SK-MEL-5 (cell line): Measurements from ENCODE around the gene ZFP92. TPM values are rescaled to one million over a fixed set of nuclear protein-coding genes. Genes with fewer than 3 reads are reported as not detected.
"Not testable (repeated sequence)": the region's sequence is repeated elsewhere in the genome, so short reads cannot be mapped to it uniquely, and the experiment has no call there.

Source experiments
- DNase-seq: peaks from one replicate; pipeline ENCODE4 v3.0.0-alpha.2; 2016; ENCODE audit warnings: low read depth, low spot score
- in situ Hi-C: cut with HindIII; loops from 2 replicates; pipeline ENCODE4 v1.10.0; 2016; ENCODE audit warnings: low sequenced_read_pairs, high pct_unique_total_duplicates, low pct_unique_long_range_greater_than_20kb
- total RNA-seq: library from RNA; depleted of rRNA; stranded (reverse); fragments of >200 nt; shearing (Covaris generic); gene quantifications from 2 replicates; pipeline ENCODE4 v1.2.3, GENCODE V29; 2014

The ZFP92 gene
- total RNA-seq, 1 experiment from 2014 or later, result 0.53 TPM

GRCh38 chrX:153400146-153401132 is 10.8 kb upstream of the ZFP92 start:
- peak; percentile 53 for DNase-seq
- in situ Hi-C loops, result no loop called here

- in situ Hi-C loops, result no loop called here
These were observed 10.0 kb upstream of the ZFP92 start, which contains the start of gene PNMA6E for GRCh38 chrX:153401133-153401764. Gene PNMA6E, minus strand, starts transcription at chrX:153401350. Its CDS starts 2,501 bp downstream, at chrX:153398849.

GRCh38 chrX:153404333-153404732 is 6.9 kb upstream of the ZFP92 start:
- in situ Hi-C loops, DNase-seq: not testable (repeated sequence)

More at GRCh38 chrX:153401133-153401764, 10.0 kb upstream of the ZFP92 start, which contains the start of gene PNMA6E:
- no peak for DNase-seq

DNA sequence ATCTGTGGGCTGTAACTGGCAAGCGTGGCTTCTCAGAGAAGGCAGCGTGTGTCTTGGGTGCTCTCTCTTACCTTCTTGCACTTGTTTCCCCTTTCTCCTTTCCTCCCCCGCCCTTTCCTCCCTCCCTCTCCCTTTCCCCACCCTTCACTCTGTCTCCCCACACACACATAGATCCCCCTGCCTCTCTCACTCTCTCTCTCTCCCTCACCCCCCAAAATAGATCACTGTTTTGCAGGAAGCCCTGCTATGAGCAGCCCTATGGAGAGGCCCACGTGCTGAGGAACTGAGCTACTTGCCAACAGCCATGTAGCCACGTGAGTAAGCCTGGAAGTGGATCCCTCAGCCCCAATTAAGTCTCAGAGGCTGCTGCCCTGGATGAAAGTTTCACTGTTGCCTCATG is 5.8 kb upstream of the ZFP92 start:
- DNase-seq, result no peak
- in situ Hi-C loops, result no loop called here

- in situ Hi-C loops, result no loop called here
These were observed 5.3 kb upstream of the ZFP92 start for GRCh38 chrX:153406011-153406410.

GRCh38 chrX:153406903-153407302 is 4.4 kb upstream of the ZFP92 start:
- in situ Hi-C loops, result no loop called here
- DNase-seq, result no peak

More at GRCh38 chrX:153406011-153406410, 5.3 kb upstream of the ZFP92 start:
- DNase-seq, result no peak

DNA sequence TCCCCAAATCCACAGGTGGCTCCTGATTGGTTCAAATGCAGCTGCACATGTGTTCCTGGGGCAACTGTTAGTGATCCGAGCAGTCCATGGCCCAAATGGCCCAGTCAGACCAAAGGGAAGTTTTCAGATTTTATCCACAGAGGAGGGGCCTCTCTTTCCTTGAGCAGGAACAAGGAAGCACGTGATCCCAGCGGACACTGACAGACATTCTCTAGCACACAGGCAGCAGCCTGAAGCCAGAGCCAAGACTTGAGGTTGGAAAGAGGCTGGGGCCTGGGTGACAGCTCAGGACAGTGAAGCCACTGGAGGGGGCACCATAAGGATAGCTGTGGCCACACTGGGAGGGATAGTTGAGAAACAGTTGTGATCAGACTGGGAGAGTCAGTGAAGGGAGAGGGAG is 3.5 kb upstream of the ZFP92 start:
- no peak for DNase-seq
- in situ Hi-C loops, result no loop called here

DNA sequence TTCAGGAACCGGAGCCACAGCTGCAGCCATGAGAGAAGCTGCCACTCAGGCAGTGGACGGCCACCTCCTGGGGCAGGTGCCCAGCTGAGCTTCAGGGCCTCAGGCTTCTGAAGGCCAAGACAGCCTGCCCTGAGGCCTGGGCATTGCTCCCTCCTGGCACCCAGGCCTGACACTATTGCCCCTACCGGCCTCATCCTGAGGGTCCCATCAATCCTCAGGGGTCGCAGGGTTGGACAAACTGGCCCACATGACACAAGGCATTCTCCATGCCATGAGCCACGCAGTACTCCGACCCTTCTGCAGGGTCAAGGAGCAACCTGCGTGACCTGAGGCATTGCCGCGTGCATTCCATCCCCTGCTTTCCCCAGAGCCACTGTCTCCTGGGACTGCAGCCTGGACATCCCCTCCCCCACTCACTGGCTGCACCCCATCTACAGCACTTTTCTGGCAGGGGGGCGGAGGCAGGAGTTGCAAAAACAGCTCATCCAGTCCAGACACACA is 3.0 kb upstream of the ZFP92 start:
- in situ Hi-C loops, result no loop called here
- no peak for DNase-seq

- in situ Hi-C loops, result no loop called here
- no peak for DNase-seq
These were observed 2.4 kb upstream of the ZFP92 start for GRCh38 chrX:153408871-153409351.

DNA sequence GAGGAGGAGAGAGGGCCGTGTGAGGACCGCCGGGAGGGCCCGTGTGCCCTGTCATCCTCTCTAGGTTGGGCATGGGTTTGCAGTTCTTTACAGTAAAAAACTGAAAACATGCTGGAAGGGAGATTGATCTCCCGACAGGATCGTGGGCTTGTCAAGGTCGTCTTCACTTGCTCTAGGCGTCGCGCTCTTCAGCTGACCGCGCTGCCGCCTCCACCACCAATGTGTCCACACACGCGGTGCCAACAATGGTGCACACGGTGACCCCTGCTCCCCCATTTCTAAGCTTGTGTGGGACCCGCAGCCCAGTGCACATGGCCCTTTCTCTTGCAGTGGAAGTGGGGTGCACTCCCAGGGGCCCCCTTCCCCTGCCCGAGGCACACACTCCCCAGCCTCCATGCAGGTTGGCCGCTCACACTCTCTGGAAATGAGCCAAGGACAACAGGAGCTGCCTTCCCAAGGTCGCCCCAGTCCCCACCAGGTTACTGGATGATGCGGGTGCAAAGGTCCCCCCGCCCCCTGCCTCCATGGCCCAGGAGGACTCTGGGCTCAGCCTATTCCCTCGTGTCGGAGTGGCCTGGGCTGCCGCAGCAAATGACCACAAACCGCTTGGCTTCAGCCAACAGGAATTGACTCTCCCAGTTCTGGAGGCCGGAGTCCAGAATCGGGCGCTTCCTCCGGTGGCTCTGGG is 1.7 kb upstream of the ZFP92 start:
- no peak for DNase-seq
- in situ Hi-C loops, result no loop called here

DNA sequence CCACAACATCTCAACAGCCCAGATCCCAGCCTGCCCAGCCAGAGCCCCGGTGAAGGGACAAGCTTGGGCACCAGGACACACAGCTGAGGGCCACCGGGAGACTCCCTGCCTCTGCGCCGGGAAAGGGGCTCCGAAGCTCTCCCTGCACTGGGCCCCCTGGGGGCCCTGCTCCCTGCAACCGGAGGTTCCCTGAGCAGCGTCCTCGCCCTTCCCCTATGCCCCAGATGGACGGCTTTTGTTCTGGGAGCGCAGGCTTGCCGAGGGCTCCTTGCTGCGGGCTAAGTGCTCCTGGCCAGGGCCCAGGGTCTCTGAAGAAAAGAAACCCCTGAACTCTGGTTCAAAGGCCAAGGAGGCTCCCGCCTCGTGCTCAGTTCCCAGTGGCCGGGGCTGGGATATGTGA is 899 bp upstream of the ZFP92 start:
- in situ Hi-C loops, result no loop called here
- DNase-seq, result no peak

DNA sequence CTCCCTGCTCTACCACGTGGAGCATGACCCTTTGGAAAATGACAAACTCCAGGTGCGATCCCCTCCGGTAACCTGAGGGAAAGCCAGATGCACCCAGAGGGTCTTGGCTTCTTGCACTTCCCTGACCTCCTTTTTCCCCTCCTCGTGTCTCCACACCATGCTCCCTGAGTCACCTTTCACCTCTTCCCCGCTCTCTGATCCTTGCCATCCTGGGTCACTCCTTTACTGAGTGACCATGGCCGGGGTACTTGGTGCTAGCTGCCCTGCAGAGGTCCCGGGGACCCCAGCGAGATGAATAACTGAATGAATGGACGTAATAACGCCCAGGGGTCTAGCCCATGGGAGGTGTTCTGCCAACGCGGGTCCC is 401 bp upstream of the ZFP92 start:
- in situ Hi-C loops, result no loop called here
- no peak for DNase-seq

- in situ Hi-C loops, result no loop called here
- no peak for DNase-seq
These were observed 809 bp downstream of the ZFP92 start for GRCh38 chrX:153411988-153412574.

DNA sequence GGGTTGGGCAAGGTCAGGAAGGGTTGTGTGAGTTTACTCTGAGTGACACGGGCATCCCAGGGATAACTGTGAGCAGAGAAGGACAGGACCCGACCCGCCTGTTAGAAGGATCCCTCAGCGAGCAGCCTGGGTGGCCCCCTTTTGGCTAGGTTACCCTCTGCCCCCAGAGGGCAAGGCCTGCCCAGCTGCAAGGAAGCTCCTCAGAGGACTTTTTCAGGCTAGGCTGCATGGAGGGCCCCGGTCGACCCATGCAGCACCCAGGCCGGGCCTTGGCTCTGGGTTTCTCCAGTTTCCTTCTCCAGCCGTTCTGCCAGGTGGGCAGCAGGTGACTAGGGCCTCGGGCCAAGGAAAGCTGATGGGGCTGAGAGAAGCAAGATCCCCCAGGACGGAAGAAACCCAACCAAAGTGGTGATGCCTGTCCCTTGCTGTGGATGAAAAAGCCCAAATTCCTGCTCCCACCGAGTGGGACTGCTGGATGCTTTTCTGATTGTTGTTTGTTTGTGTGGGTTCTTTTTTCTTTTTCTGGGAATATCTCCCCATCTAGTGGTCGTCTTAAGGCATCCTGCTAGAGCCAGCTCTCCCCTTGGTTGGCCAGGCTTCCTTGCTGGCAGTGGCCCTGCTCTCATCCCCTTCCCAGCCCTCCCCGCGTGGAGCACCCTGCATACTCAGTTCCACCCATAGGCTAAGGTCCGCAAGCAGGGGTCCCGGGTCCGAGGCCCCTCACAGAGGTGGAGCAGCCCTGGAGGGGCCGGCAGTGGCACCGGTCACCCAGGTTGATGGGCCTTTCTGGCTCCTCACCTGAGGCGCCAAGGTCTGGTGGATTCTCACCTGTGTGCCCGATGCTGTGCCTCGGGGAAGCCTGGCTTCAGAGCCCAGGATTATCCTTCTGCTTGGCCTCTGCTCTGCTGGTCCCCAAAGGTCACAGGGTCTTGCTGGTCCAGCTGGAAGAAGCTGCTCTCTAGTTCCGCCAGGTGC is 1.8 kb downstream of the ZFP92 start:
- peak; percentile 19 for DNase-seq
- in situ Hi-C loops, result no loop called here

DNA sequence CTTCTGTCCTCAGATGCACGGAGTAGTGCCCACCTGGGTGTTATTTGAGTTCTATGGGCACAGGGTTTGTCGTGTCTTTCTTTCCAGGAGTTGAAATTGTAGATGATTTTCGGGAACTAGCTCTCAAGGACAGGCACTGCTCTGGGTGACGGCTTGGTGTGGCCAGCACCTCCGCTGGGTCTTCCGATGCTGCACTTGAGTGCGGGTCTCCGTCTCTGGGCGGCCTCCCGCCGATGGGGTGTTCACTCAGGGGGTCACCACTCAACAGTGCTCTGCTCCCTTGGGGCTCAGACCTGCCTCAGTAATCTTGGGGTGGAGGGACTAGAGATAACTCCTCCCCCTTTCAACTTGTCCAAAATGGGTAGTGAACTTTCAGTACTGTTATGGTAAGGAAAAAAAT is 2.5 kb downstream of the ZFP92 start:
- in situ Hi-C loops, result no loop called here
- no peak for DNase-seq

DNA sequence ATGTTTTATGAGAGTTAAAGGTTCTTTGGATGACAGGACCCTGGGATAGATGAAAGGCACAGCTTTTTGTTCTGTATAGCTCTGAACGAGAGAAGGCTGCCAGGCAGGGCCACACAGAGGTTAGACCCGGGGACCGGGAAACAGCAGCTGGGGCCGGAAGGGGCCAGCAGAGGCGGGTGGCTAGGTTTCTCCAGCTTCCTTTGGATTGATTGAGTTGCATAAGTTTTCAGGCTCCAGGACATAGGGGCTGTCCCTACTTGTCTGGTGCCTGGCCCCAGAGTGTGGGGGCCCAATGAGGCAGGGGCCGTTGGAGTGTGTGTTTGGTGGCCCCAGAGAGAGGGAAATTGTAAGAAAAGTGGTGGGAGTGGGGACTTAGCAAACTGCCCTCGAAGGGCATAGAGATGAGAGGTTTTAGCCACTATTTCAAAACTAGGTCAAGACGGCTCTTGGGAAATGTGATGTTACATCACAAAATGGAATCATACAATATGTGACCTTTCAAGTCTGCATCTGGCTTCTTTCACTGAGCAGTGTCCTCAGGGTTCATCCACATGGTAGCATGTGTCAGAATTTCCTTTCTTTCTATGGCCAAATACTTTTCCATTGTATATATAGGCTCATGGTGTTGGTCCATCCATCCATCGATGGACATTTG is 3.7 kb downstream of the ZFP92 start:
- in situ Hi-C loops, result no loop called here
- DNase-seq, result no peak
